Endothelial cell of umbilical vein (primary cell): ENCODE data around the gene CAMTA1. TPM values are rescaled to one million over a fixed set of nuclear protein-coding genes. Genes with fewer than 3 reads are reported as not detected.

Experiments
- BruUV-seq: library from RNA; stranded (reverse); fragments of 400-500 nt; replicated peaks from 2 replicates; lab custom pipeline; 2021; lab: Mats Ljungman, UMichigan
- CTCF ChIA-PET: fragments of 300-600, 350-600 bp; sonication (Branson Sonifier 250); formaldehyde crosslinking; loops from one replicate; lab custom pipeline; 2021; ENCODE audit warnings: antibody characterized with exemption, inconsistent platforms; lab: Charles Lee
- POLR2A ChIA-PET: fragments of 300-600, 350-600 bp; sonication (Branson Sonifier 250); formaldehyde crosslinking; loops from one replicate; lab custom pipeline; 2021; ENCODE audit warnings: antibody characterized with exemption, inconsistent platforms; lab: Charles Lee
- DNase-seq: peaks from one replicate; pipeline ENCODE4 v3.0.0-alpha.2; 2011; ENCODE audit warnings: low read depth, low spot score
- FAIRE-seq: peaks from 2 replicates; lab custom pipeline; 2011; peaks lifted over from hg19 to GRCh38; lab: Jason Lieb, UNC
- H2AFZ ChIP-seq: 2 replicates; pipeline ENCODE4 v1.6.0; 2012; ENCODE audit warnings: low read depth, low read length, control low read depth, inconsistent platforms
- H3K27ac ChIP-seq: 2 replicates; pipeline ENCODE4 v1.5.1; 2011; ENCODE audit warnings: low read depth, mild to moderate bottlenecking, control low read depth, low read length, moderate library complexity; ENCODE audit not compliant: insufficient read depth
- H3K27me3 ChIP-seq, 2 experiments: 2 replicates each; pipeline versions ENCODE4 v1.6.0 to v1.6.1; 2011; ENCODE audit warnings: low read length in 2 of 2, mixed read lengths in 1 of 2; ENCODE audit not compliant: control insufficient read depth in 2 of 2, insufficient read depth in 2 of 2
- H3K36me3 ChIP-seq, 2 experiments: 2 replicates in 1 of 2; 3 replicates in 1 of 2; pipeline ENCODE4 v1.5.1; 2011; ENCODE audit warnings: low read length in 2 of 2, mild to moderate bottlenecking in 1 of 2, moderate library complexity in 1 of 2; ENCODE audit not compliant: control insufficient read depth in 2 of 2, insufficient read depth in 2 of 2; ENCODE audit errors: extremely low read depth in 1 of 2
- H3K4me1 ChIP-seq: 3 replicates; pipeline ENCODE4 v1.5.1; 2011; ENCODE audit warnings: mild to moderate bottlenecking, low read length; ENCODE audit not compliant: control insufficient read depth, insufficient read depth; ENCODE audit errors: extremely low read depth
- H3K4me2 ChIP-seq: 2 replicates; pipeline ENCODE4 v1.6.1; 2011; ENCODE audit warnings: low read length, control low read depth, mixed read lengths; ENCODE audit not compliant: insufficient read depth
- H3K4me3 ChIP-seq, 3 experiments: fragments of 200-600 bp in 1 of 3; sonication (generic), shearing (Covaris generic) in 1 of 3; replicated peaks in 1 of 3; 2 replicates each; pipeline ENCODE4 v1.5.1; 2011 to 2016; ENCODE audit warnings: control low read depth in 3 of 3, low read length in 3 of 3, mild to moderate bottlenecking in 2 of 3, inconsistent platforms in 1 of 3, low read depth in 1 of 3, moderate library complexity in 1 of 3; ENCODE audit not compliant: insufficient read depth in 1 of 3
- H3K79me2 ChIP-seq: 2 replicates; pipeline ENCODE4 v1.6.0; 2012; ENCODE audit warnings: low read length, inconsistent platforms; ENCODE audit not compliant: control insufficient read depth, insufficient read depth
- H3K9ac ChIP-seq: replicated peaks from 2 replicates; pipeline ENCODE3; 2011; ENCODE audit warnings: low read length, control low read depth; ENCODE audit not compliant: insufficient read depth; ENCODE audit errors: extremely low read depth
- H3K9me1 ChIP-seq: replicated peaks from 3 replicates; pipeline ENCODE4 v1.6.0; 2011; ENCODE audit warnings: mild to moderate bottlenecking, low read length; ENCODE audit not compliant: control insufficient read depth, insufficient read depth; ENCODE audit errors: extremely low read depth
- H3K9me3 ChIP-seq: replicated peaks from 2 replicates; pipeline ENCODE4 v1.5.1; 2012; ENCODE audit warnings: low read length, inconsistent platforms; ENCODE audit not compliant: control insufficient read depth, insufficient read depth
- H4K20me1 ChIP-seq: replicated peaks from 2 replicates; pipeline ENCODE3; 2011; ENCODE audit warnings: mild to moderate bottlenecking, low read length; ENCODE audit not compliant: control insufficient read depth, insufficient read depth; ENCODE audit errors: extremely low read depth
- CTCF ChIP-seq, 2 donors: IDR thresholded peaks; 1 replicate in 1 of 2; 2 replicates in 1 of 2; pipeline ENCODE4 v1.5.1; 2011; ENCODE audit warnings: low read length in 2 of 2, mild to moderate bottlenecking in 2 of 2, moderate library complexity in 2 of 2, control low read depth in 1 of 2, inconsistent platforms in 1 of 2, low read depth in 1 of 2; ENCODE audit not compliant: insufficient read depth in 1 of 2; ENCODE audit errors: extremely low read depth in 1 of 2
- EZH2 ChIP-seq: IDR thresholded peaks from 2 replicates; pipeline ENCODE4 v1.6.1; 2012; ENCODE audit warnings: borderline replicate concordance, low read depth, mild to moderate bottlenecking, moderate library complexity, low read length, inconsistent platforms; ENCODE audit not compliant: severe bottlenecking
- FOS ChIP-seq: IDR thresholded peaks from 2 replicates; pipeline ENCODE4 v1.6.1; 2011; ENCODE audit warnings: mild to moderate bottlenecking, low read length, moderate library complexity, borderline replicate concordance; ENCODE audit not compliant: insufficient read depth
- GATA2 ChIP-seq: IDR thresholded peaks from 2 replicates; pipeline ENCODE4 v1.7.0; 2011; ENCODE audit warnings: low read depth, mild to moderate bottlenecking, moderate library complexity, mixed read lengths, low read length; ENCODE audit not compliant: insufficient read length, insufficient read depth
- JUN ChIP-seq: IDR thresholded peaks from 2 replicates; pipeline ENCODE4 v1.6.1; 2011; ENCODE audit warnings: borderline replicate concordance, low read depth; ENCODE audit not compliant: insufficient read length, insufficient read depth
- MYC ChIP-seq: IDR thresholded peaks from one replicate; pipeline ENCODE4 v1.6.1; 2011; ENCODE audit warnings: mild to moderate bottlenecking, low read depth, low read length
- POLR2A ChIP-seq: IDR thresholded peaks from 2 replicates; pipeline ENCODE4 v1.6.1; 2012; ENCODE audit warnings: low read depth, mild to moderate bottlenecking, control low read depth, low read length
- POLR2AphosphoS5 ChIP-seq: IDR thresholded peaks from 2 replicates; pipeline ENCODE4 v1.6.1; 2012; ENCODE audit warnings: low read depth, mild to moderate bottlenecking, control low read depth, low read length, moderate library complexity; ENCODE audit not compliant: insufficient read depth
- dilution Hi-C: fragments of 300-500 bp; cut with MboI; formaldehyde crosslinking; loops from one replicate; pipeline ENCODE4 v1.15.0; 2019; ENCODE audit warnings: low sequenced_read_pairs; ENCODE audit not compliant: extremely low pct_ligation_motif_present
- intact Hi-C: fragments of 100-400 bp; cut with micrococcal nuclease; formaldehyde crosslinking; loops from one replicate; pipeline ENCODE4 v1.10.0; 2022
- polyA plus RNA-seq, 4 experiments: library from polyadenylated mRNA; depleted of rRNA in 3 of 4; stranded (reverse) in 3 of 4; unstranded in 1 of 4; fragments of >200 nt; gene quantifications; 2 replicates each; pipeline versions ENCODE4 v1.2.1 to v1.2.3, GENCODE V29; 2011 to 2012; ENCODE audit warnings: missing spikeins in 1 of 4
- total RNA-seq: library from RNA; stranded (reverse); gene quantifications from 2 replicates; pipeline ENCODE4 v1.2.3, GENCODE V29; 2021
- TF ChIP-seq, protein P1 (sequence below): IDR thresholded peaks from 2 replicates; pipeline ENCODE4 v1.6.1; 2011; ENCODE audit not compliant: insufficient read depth, insufficient read length

CAMTA1 gene
- total and polyA plus RNA-seq, 2 donors (not counting 3 experiments of a cell fraction or from before 2014, with no cell fraction given), result 50.8 to 92.7 TPM

GRCh38 chr1:6935361-6935883 lies 150.2 kb downstream of the CAMTA1 start:
- Histone ChIP-seq H3K9ac (peak overlapping the region; percentile 58), H4K20me1 (no peaks in the 10 kb centered on the region), H3K4me1 (peaks cover 9% of the 10 kb centered on the region), H3K9me3 (no peaks in the 10 kb centered on the region), H3K27me3 (peaks cover 3 to 13% of the 10 kb centered on the region in 2 experiments), H3K36me3 (no peaks in the 10 kb centered on the region), H3K4me2 (peak overlapping the region; percentile 43), H3K9me1 (no peaks in the 10 kb centered on the region), H3K4me3 (peak overlapping the region in 1 of 3 experiments; percentile 50), H3K27ac (peak overlapping the region; percentile 83), H3K79me2 (no peaks in the 10 kb centered on the region), H2AFZ (peak overlapping the region; percentile 42)
- TF ChIP-seq CTCF (IDR thresholded peaks at IDR 0.05; ENCODE audit: extremely low read depth in 1 of 2, insufficient read depth in 1 of 2, low read depth in 1 of 2, low read length in 2 of 2) (no peak), MYC (no peak), FOS (no peak), POLR2AphosphoS5 (peak; percentile 23), EZH2 (no peak), GATA2 (peak; percentile 40), POLR2A (peak; percentile 34), JUN (peak; percentile 49)
- TF ChIP-seq, protein P1, sequence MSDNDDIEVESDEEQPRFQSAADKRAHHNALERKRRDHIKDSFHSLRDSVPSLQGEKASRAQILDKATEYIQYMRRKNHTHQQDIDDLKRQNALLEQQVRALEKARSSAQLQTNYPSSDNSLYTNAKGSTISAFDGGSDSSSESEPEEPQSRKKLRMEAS, result no peak
- ChIA-PET POLR2A (no interaction called here), CTCF (interaction anchor here (0.8 to 2.4 kb wide), 5 partner anchors 16 to 135 kb away, joined by 3 to 7 read pairs (median 3); no protein-coding TSS in a partner anchor)
- dilution Hi-C loops, result no loop called here
- intact Hi-C loops, result loop anchor here (1.0 kb wide), 5 partner anchors 25 to 836 kb away; partner anchors contain the start of genes CAMTA1 and VAMP3
- FAIRE-seq (peak; percentile 98), DNase-seq (peak; percentile 99)
- no TSS peak for BruUV-seq
